H7 (cell line): ENCODE data around the gene TMEM200B. TPM values are rescaled to one million over a fixed set of nuclear protein-coding genes. Genes with fewer than 3 reads are reported as not detected.

Experiments used
- DNase-seq: peaks from one replicate; pipeline ENCODE4 v3.0.0; 2012
- H3K27me3 ChIP-seq: 2 replicates; pipeline ENCODE4 v1.6.0; 2011; ENCODE audit warnings: mild to moderate bottlenecking, low read length; ENCODE audit not compliant: control insufficient read depth, insufficient read depth
- H3K36me3 ChIP-seq: replicated peaks from 2 replicates; pipeline ENCODE4 v1.5.1; 2011; ENCODE audit warnings: low read length; ENCODE audit not compliant: control insufficient read depth, insufficient read depth
- H3K4me3 ChIP-seq: 2 replicates; pipeline ENCODE4 v1.5.1; 2011; ENCODE audit warnings: low read depth, mild to moderate bottlenecking, control low read depth, low read length, moderate library complexity; ENCODE audit not compliant: insufficient read depth
- total RNA-seq: library from RNA; depleted of rRNA; stranded (reverse); fragments of >200 nt; shearing (Covaris generic); gene quantifications from 2 replicates; pipeline ENCODE4 v1.2.3, GENCODE V29; 2014

The TMEM200B gene
- total RNA-seq, 1 experiment from 2014 or later = 53.7 TPM

GRCh38 chr1:29124366-29125236 lies 898 bp upstream of the TMEM200B start:
- H3K36me3 ChIP-seq = no peaks in the 10 kb centered on the region; the same call in 1 of the 2 replicates
- H3K27me3 ChIP-seq = peaks cover 13% of the 10 kb centered on the region

GRCh38 chr1:29123053-29123886 lies 433 bp downstream of the TMEM200B start:
- Histone ChIP-seq H3K27me3 (peaks cover 13% of the 10 kb centered on the region), H3K4me3 (peak overlapping the region; percentile 96), H3K36me3 (peaks cover 2% of the 10 kb centered on the region)
- peak; percentile 88 for DNase-seq

More at GRCh38 chr1:29124366-29125236, 898 bp upstream of the TMEM200B start:
- H3K4me3 ChIP-seq = peak overlapping the region; percentile 96
- peak; percentile 99 for DNase-seq

GRCh38 chr1:29122682-29123052 lies 1.0 kb downstream of the TMEM200B start:
- peak; percentile 86 for DNase-seq

GRCh38 chr1:29121936-29122681 lies 1.6 kb downstream of the TMEM200B start:
- peak; percentile 91 for DNase-seq
- Histone ChIP-seq H3K27me3 (peaks cover 13% of the 10 kb centered on the region), H3K36me3 (peaks cover 2% of the 10 kb centered on the region), H3K4me3 (peak overlapping the region; percentile 96)

More at GRCh38 chr1:29122682-29123052, 1.0 kb downstream of the TMEM200B start:
- Histone ChIP-seq H3K36me3 (peaks cover 2% of the 10 kb centered on the region), H3K4me3 (peak overlapping the region; percentile 96), H3K27me3 (peaks cover 13% of the 10 kb centered on the region)

GRCh38 chr1:29121516-29121935 lies 2.2 kb downstream of the TMEM200B start:
- peak; percentile 91 for DNase-seq
- H3K4me3 ChIP-seq = peak overlapping the region; percentile 96
- H3K27me3 ChIP-seq = peaks cover 13% of the 10 kb centered on the region

GRCh38 chr1:29120947-29121485 lies 2.7 kb downstream of the TMEM200B start:
- H3K36me3 ChIP-seq = peaks cover 2% of the 10 kb centered on the region
- peaks cover 13% of the 10 kb centered on the region for H3K27me3 ChIP-seq
- peak overlapping the region; percentile 96 for H3K4me3 ChIP-seq
- DNase-seq = peak; percentile 97

More at GRCh38 chr1:29121516-29121935, 2.2 kb downstream of the TMEM200B start:
- peaks cover 2% of the 10 kb centered on the region for H3K36me3 ChIP-seq

- Histone ChIP-seq H3K27me3 (peaks cover 13% of the 10 kb centered on the region), H3K4me3 (no peak overlapping the region), H3K36me3 (peaks cover 3% of the 10 kb centered on the region)
- DNase-seq = peak; percentile 34
Observed at GRCh38 chr1:29120367-29120766, 3.3 kb downstream of the TMEM200B start.

GRCh38 chr1:29119121-29119929 lies 4.4 kb downstream of the TMEM200B start:
- H3K27me3 ChIP-seq = peaks cover 13% of the 10 kb centered on the region
- H3K4me3 ChIP-seq = no peak overlapping the region
- peak; percentile 36 for DNase-seq
- peaks cover 3% of the 10 kb centered on the region for H3K36me3 ChIP-seq

- Histone ChIP-seq H3K36me3 (peaks cover 3% of the 10 kb centered on the region), H3K27me3 (peaks cover 2% of the 10 kb centered on the region; the same call in 1 of the 2 replicates)
- DNase-seq = peak; percentile 67
Observed at GRCh38 chr1:29117381-29117780, 6.3 kb downstream of the TMEM200B start.

GRCh38 chr1:29114654-29115053 lies 9.0 kb downstream of the TMEM200B start:
- peaks cover 3% of the 10 kb centered on the region for H3K36me3 ChIP-seq
- no peak for DNase-seq

More at GRCh38 chr1:29117381-29117780, 6.3 kb downstream of the TMEM200B start:
- no peak overlapping the region for H3K4me3 ChIP-seq

GRCh38 chr1:29113413-29114117 lies 10.1 kb downstream of the TMEM200B start:
- no peaks in the 10 kb centered on the region for H3K27me3 ChIP-seq
- H3K36me3 ChIP-seq = peaks cover 3% of the 10 kb centered on the region
- no peak for DNase-seq
- H3K4me3 ChIP-seq = no peak overlapping the region

More at GRCh38 chr1:29114654-29115053, 9.0 kb downstream of the TMEM200B start:
- no peak overlapping the region for H3K4me3 ChIP-seq
- no peaks in the 10 kb centered on the region for H3K27me3 ChIP-seq

- Histone ChIP-seq H3K4me3 (no peak overlapping the region), H3K27me3 (no peaks in the 10 kb centered on the region), H3K36me3 (0 out of 2 replicates have a peak, but pooled peaks cover 1% of the 10 kb centered on the region)
- peak; percentile 47 for DNase-seq
Observed at GRCh38 chr1:29112705-29113412, 10.8 kb downstream of the TMEM200B start.
